Transverse colon (tissue), 4 donors: ENCODE measurements around the gene STBD1. TPM values are rescaled to one million over a fixed set of nuclear protein-coding genes. Genes with fewer than 3 reads are reported as not detected.
A peak's percentile ranks its signal among the peaks of the same experiment; 100 is the strongest.

ENCODE experiments used
- DNase-seq: peaks from one replicate; pipeline ENCODE4 v3.0.0-alpha.2; 2019
- H3K27ac ChIP-seq, 4 donors: fragments of 200-600 bp; sonication (generic); 2 replicates each; pipeline ENCODE4 v1.5.1; 2016 to 2018; ENCODE audit warnings: inconsistent platforms in 4 of 4
- H3K27me3 ChIP-seq: fragments of 200-600 bp; sonication (generic); 2 replicates; pipeline ENCODE4 v1.5.1; 2017; ENCODE audit warnings: inconsistent platforms
- H3K36me3 ChIP-seq, 4 donors: fragments of 200-600 bp; sonication (generic); 2 replicates each; pipeline ENCODE4 v1.5.1; 2017 to 2019; ENCODE audit warnings: inconsistent platforms in 4 of 4
- H3K4me1 ChIP-seq, 4 donors: fragments of 200-600 bp; sonication (generic); 2 replicates each; pipeline ENCODE4 v1.5.1; 2017 to 2020; ENCODE audit warnings: inconsistent platforms in 4 of 4
- H3K4me3 ChIP-seq, 4 donors: fragments of 200-600 bp; sonication (generic); 1 replicate in 1 of 4; 2 replicates in 3 of 4; pipeline versions ENCODE4 v1.5.1 to v1.6.1; 2017 to 2019; ENCODE audit warnings: inconsistent platforms in 4 of 4
- H3K9me3 ChIP-seq, 2 donors: fragments of 200-600 bp; sonication (generic); 2 replicates each; pipeline ENCODE4 v1.5.1; 2017 to 2019; ENCODE audit warnings: inconsistent platforms in 2 of 2
- EP300 ChIP-seq: sonication (generic); formaldehyde crosslinking; IDR thresholded peaks from one replicate; pipeline ENCODE4 v1.6.1; 2017; ENCODE audit warnings: antibody characterized with exemption, low read depth
- POLR2A ChIP-seq: fragments of 450-650 bp; IDR thresholded peaks from one replicate; pipeline ENCODE4 v1.6.1; 2016; ENCODE audit warnings: antibody characterized with exemption, mild to moderate bottlenecking, moderate library complexity
- POLR2AphosphoS5 ChIP-seq, 3 donors: sonication (generic); formaldehyde crosslinking; IDR thresholded peaks; one replicate each; pipeline ENCODE4 v1.6.1; 2016; ENCODE audit warnings: antibody characterized with exemption in 3 of 3
- WGBS, 2 donors: methylation state at CpG; one replicate each; pipeline ENCODE4 v1.1.5; 2018; ENCODE audit warnings: low coverage in 1 of 2; 5-methylcytosine and 5-hydroxymethylcytosine counted together
- in situ Hi-C, 4 donors: fragments of 200-750 bp; cut with MboI; loops; one replicate each; pipeline versions ENCODE4 v1.15.0 to v1.15.1; 2017; ENCODE audit warnings: low sequenced_read_pairs in 3 of 4, low pct_ligation_motif_present in 1 of 4, low pct_unique_long_range_greater_than_20kb in 1 of 4
- intact Hi-C: fragments of 100-400 bp; cut with DNase I; formaldehyde crosslinking; loops from one replicate; pipeline ENCODE4 v1.15.1; 2023; ENCODE audit warnings: low total_unique reads
- total RNA-seq, 4 donors: library from RNA; depleted of rRNA; stranded (reverse); fragments of >200 nt; gene quantifications; one replicate each; pipeline ENCODE4 v1.1.0, GENCODE V29; 2016
- TF ChIP-seq, protein P1 (sequence below), 5 experiments: fragments of 200-600 bp in 3 of 5; fragments of 450-650 bp in 2 of 5; sonication (generic) in 3 of 5; IDR thresholded peaks; 1 replicate in 2 of 5; 2 replicates in 3 of 5; pipeline ENCODE4 v1.5.1; 2016 to 2017; ENCODE audit warnings: antibody characterized with exemption in 5 of 5, inconsistent platforms in 3 of 5, mild to moderate bottlenecking in 2 of 5, moderate library complexity in 1 of 5

The STBD1 gene
- total RNA-seq, 4 donors from 2014 or later, result 5.4 to 48.7 (median 17.0) TPM

- WGBS, 2 donors, result 70 to 74% methylated on average over 3 of the region's 3 CpGs
- in situ Hi-C loops, result no loop called here
- intact Hi-C loops, result no loop called here
- Histone ChIP-seq H3K4me3 (no peak overlapping the region), H3K9me3 (no peaks in the 10 kb centered on the region), H3K27me3 (no peaks in the 10 kb centered on the region), H3K4me1 (peaks cover 0 to 29% (median 6%) of the 10 kb centered on the region in 4 donors), H3K36me3 (no peaks in the 10 kb centered on the region), H3K27ac (no peak overlapping the region)
- TF ChIP-seq, protein P1, sequence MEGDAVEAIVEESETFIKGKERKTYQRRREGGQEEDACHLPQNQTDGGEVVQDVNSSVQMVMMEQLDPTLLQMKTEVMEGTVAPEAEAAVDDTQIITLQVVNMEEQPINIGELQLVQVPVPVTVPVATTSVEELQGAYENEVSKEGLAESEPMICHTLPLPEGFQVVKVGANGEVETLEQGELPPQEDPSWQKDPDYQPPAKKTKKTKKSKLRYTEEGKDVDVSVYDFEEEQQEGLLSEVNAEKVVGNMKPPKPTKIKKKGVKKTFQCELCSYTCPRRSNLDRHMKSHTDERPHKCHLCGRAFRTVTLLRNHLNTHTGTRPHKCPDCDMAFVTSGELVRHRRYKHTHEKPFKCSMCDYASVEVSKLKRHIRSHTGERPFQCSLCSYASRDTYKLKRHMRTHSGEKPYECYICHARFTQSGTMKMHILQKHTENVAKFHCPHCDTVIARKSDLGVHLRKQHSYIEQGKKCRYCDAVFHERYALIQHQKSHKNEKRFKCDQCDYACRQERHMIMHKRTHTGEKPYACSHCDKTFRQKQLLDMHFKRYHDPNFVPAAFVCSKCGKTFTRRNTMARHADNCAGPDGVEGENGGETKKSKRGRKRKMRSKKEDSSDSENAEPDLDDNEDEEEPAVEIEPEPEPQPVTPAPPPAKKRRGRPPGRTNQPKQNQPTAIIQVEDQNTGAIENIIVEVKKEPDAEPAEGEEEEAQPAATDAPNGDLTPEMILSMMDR (IDR thresholded peaks at IDR 0.05), result no peak
- no peak for TF ChIP-seq EP300
- no peak for DNase-seq
Measured at GRCh38 chr4:76275486-76276124, 30.9 kb upstream of the STBD1 start.

DNA sequence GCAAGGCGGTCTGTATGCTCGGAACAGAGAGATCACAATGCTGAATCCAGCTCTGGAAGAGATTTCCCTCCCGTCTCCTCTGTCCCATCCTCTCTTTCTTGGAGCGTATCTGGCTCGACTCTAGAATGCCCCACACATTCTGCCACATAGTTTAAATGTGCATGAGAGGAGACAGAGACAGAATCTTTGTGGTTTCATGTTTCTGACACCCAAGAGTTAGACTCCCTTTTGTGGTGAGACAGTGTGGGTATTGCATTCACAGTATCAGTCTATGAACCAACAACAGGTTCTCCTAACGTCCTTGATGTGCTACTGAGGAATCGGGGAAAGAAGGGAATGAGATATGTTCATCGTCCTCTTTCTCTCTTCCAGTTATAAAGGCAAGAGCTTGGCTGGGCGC lies 29.7 kb upstream of the STBD1 start:
- in situ Hi-C loops, result no loop called here

GRCh38 chr4:76277667-76278066 lies 28.9 kb upstream of the STBD1 start:
- no peak overlapping the region for H3K27ac ChIP-seq
- intact Hi-C loops, result no loop called here
- H3K4me3 ChIP-seq, result no peak overlapping the region
- in situ Hi-C loops, result no loop called here
- no peak for TF ChIP-seq POLR2AphosphoS5 (IDR thresholded peaks at IDR 0.05)
- TF ChIP-seq, protein P1 (IDR thresholded peaks at IDR 0.05), result no peak
- TF ChIP-seq EP300, result no peak
- TF ChIP-seq POLR2A, result no peak
- peaks cover 0 to 37% (median 6%) of the 10 kb centered on the region in 4 donors for H3K4me1 ChIP-seq
- DNase-seq, result no peak
- no peaks in the 10 kb centered on the region for H3K9me3 ChIP-seq
- WGBS, 2 donors, result 83 to 100% methylated on average over 1 of the region's 1 CpG
- no peaks in the 10 kb centered on the region for H3K27me3 ChIP-seq
- no peaks in the 10 kb centered on the region for H3K36me3 ChIP-seq

More for the DNA sequence above, 29.7 kb upstream of the STBD1 start:
- Histone ChIP-seq H3K27ac (no peak overlapping the region), H3K27me3 (no peaks in the 10 kb centered on the region), H3K9me3 (no peaks in the 10 kb centered on the region), H3K4me1 (peaks cover 0 to 37% (median 6%) of the 10 kb centered on the region in 4 donors), H3K4me3 (no peak overlapping the region), H3K36me3 (no peaks in the 10 kb centered on the region)
- TF ChIP-seq, protein P1 (IDR thresholded peaks at IDR 0.05), result no peak
- TF ChIP-seq EP300, result no peak
- no peak for DNase-seq
- intact Hi-C loops, result no loop called here
- 83% methylated on average over 1 to 9 of the region's 9 CpGs for WGBS, 2 donors

GRCh38 chr4:76278583-76278982 lies 27.9 kb upstream of the STBD1 start:
- H3K4me3 ChIP-seq, result no peak overlapping the region
- H3K9me3 ChIP-seq, result no peaks in the 10 kb centered on the region
- in situ Hi-C loops, result no loop called here
- peaks cover 0 to 39% (median 8%) of the 10 kb centered on the region in 4 donors for H3K4me1 ChIP-seq
- TF ChIP-seq, protein P1 (IDR thresholded peaks at IDR 0.05), result no peak
- TF ChIP-seq POLR2A (no peak), EP300 (no peak), POLR2AphosphoS5 (IDR thresholded peaks at IDR 0.05) (no peak)
- 39 to 57% methylated on average over 1 of the region's 1 CpG for WGBS, 2 donors
- H3K27me3 ChIP-seq, result no peaks in the 10 kb centered on the region
- intact Hi-C loops, result no loop called here
- no peaks in the 10 kb centered on the region for H3K36me3 ChIP-seq
- H3K27ac ChIP-seq, result peak overlapping the region in 2 of 4 donors; percentile 11 to 34
- DNase-seq, result no peak
